ENCODE measurements around the gene CNN2. TPM values are rescaled to one million over a fixed set of nuclear protein-coding genes. Genes with fewer than 3 reads are reported as not detected.

Gene CNN2
- total and polyA plus RNA-seq, 3 experiments from 2014 or later: 78.1 to 792 (median 78.9) TPM

GRCh38 chr19:998064-998463 is 28.3 kb upstream of the CNN2 start:
- Mint-ChIP-seq H3K36me3 (peaks cover 0 to 10% (median 0%) of the 10 kb centered on the region in 3 donors), H3K4me1 (peaks cover 6 to 38% (median 13%) of the 10 kb centered on the region in 3 donors), H3K4me3 (peak overlapping the region in 5 of 7 donors; percentile 7 to 76 (median 31)), H3K27ac (peak overlapping the region in 4 of 8 donors; percentile 79 to 85 (median 80)), H3K9me3 (peaks cover 0 to 6% (median 0%) of the 10 kb centered on the region in 5 donors), H3K27me3 (peaks cover 10 to 28% of the 10 kb centered on the region in 2 donors)
- ChIA-PET POLR2A (interaction anchor here (0.6 to 3.0 kb wide), 2 partner anchors 13 to 149 kb away, joined by 3 to 24 read pairs; partner anchors contain the start of gene WDR18), CTCF (interaction anchor here (2.0 to 2.5 kb wide), 3 partner anchors 13 to 74 kb away, joined by 6 to 15 read pairs (median 6); partner anchors contain the start of gene WDR18)
- Histone ChIP-seq H3K4me1 (ENCODE audit: insufficient read depth, low read length) (peaks cover 32% of the 10 kb centered on the region), H3K36me3 (ENCODE audit: insufficient read depth, low read length) (no peaks in the 10 kb centered on the region), H3K27me3 (ENCODE audit: insufficient read depth, low read length, poor library complexity, severe bottlenecking) (peaks cover 25% of the 10 kb centered on the region), H3K4me3 (ENCODE audit: low read length) (no peak overlapping the region), H3K27ac (ENCODE audit: low read depth, low read length) (no peak overlapping the region), H3K9me3 (ENCODE audit: low read length) (no peaks in the 10 kb centered on the region)
- no peak for DNase-seq

GRCh38 chr19:999379-999719 is 27.1 kb upstream of the CNN2 start:
- peaks cover 6 to 38% (median 13%) of the 10 kb centered on the region in 3 donors for H3K4me1 Mint-ChIP-seq
- Histone ChIP-seq H3K4me1 (ENCODE audit: insufficient read depth, low read length) (peaks cover 32% of the 10 kb centered on the region), H3K36me3 (ENCODE audit: insufficient read depth, low read length) (no peaks in the 10 kb centered on the region), H3K27ac (ENCODE audit: low read depth, low read length) (no peak overlapping the region), H3K4me3 (ENCODE audit: low read length) (no peak overlapping the region), H3K27me3 (ENCODE audit: insufficient read depth, low read length, poor library complexity, severe bottlenecking) (peaks cover 25% of the 10 kb centered on the region), H3K9me3 (ENCODE audit: low read length) (no peaks in the 10 kb centered on the region)
- ChIA-PET POLR2A (interaction anchor here (0.6 kb wide), 1 partner anchor 94 kb away, joined by 3 read pairs; no protein-coding TSS in a partner anchor), CTCF (interaction anchor here (0.9 to 2.5 kb wide), 4 partner anchors 11 to 74 kb away, joined by 3 to 7 read pairs (median 4); partner anchors contain the start of gene RNU6-2)
- peak overlapping the region in 6 of 8 donors; percentile 26 to 89 (median 53) for H3K27ac Mint-ChIP-seq
- no peak for DNase-seq
- H3K9me3 Mint-ChIP-seq: peaks cover 0 to 6% (median 0%) of the 10 kb centered on the region in 5 donors
- H3K4me3 Mint-ChIP-seq: peak overlapping the region in 6 of 7 donors; percentile 18 to 58 (median 39)
- peaks cover 0 to 2% (median 0%) of the 10 kb centered on the region in 3 donors for H3K36me3 Mint-ChIP-seq
- peaks cover 10 to 28% of the 10 kb centered on the region in 2 donors for H3K27me3 Mint-ChIP-seq

GRCh38 chr19:1000095-1000494 is 26.3 kb upstream of the CNN2 start, which contains the start of gene GRIN3B:
TSS of gene GRIN3B (plus strand) at chr19:1000419. CDS start at chr19:1000438, 19 bp downstream.
- Mint-ChIP-seq H3K27me3 (peaks cover 10 to 28% of the 10 kb centered on the region in 2 donors), H3K4me3 (peak within 1 kb of the TSS in 6 of 7 donors; percentile 18 to 59 (median 54)), H3K27ac (peak within 1 kb of the TSS in 6 of 8 donors; percentile 26 to 89 (median 66)), H3K36me3 (peaks cover 0 to 2% (median 0%) of the 10 kb centered on the region in 3 donors), H3K9me3 (peaks cover 0 to 6% (median 0%) of the 10 kb centered on the region in 5 donors), H3K4me1 (peaks cover 6 to 38% (median 13%) of the 10 kb centered on the region in 3 donors)
- ChIA-PET POLR2A (no interaction called here), CTCF (interaction anchor here (1.2 to 2.5 kb wide), 3 partner anchors 21 to 33 kb away, joined by 3 to 7 read pairs (median 5); partner anchors contain the start of gene RNU6-2)
- peak; percentile 42 to 70 (median 47) for DNase-seq
- H3K36me3 ChIP-seq (ENCODE audit: insufficient read depth, low read length): no peaks in the 10 kb centered on the region
- no peak within 1 kb of the TSS for H3K4me3 ChIP-seq (ENCODE audit: low read length)
- H3K27ac ChIP-seq (ENCODE audit: low read depth, low read length): no peak within 1 kb of the TSS
- H3K27me3 ChIP-seq (ENCODE audit: insufficient read depth, low read length, poor library complexity, severe bottlenecking): peaks cover 25% of the 10 kb centered on the region
- no peaks in the 10 kb centered on the region for H3K9me3 ChIP-seq (ENCODE audit: low read length)
- peaks cover 32% of the 10 kb centered on the region for H3K4me1 ChIP-seq (ENCODE audit: insufficient read depth, low read length)

- ChIA-PET CTCF (interaction anchor here (0.8 to 2.5 kb wide), 7 partner anchors 15 to 105 kb away, joined by 3 to 7 read pairs (median 4); partner anchors contain the start of gene RNU6-2), POLR2A (interaction anchor here (1.0 kb wide), 2 partner anchors 26 to 54 kb away, joined by 3 read pairs; no protein-coding TSS in a partner anchor)
- peaks cover 25% of the 10 kb centered on the region for H3K27me3 ChIP-seq (ENCODE audit: insufficient read depth, low read length, poor library complexity, severe bottlenecking)
- peaks cover 0 to 6% (median 0%) of the 10 kb centered on the region in 5 donors for H3K9me3 Mint-ChIP-seq
- H3K4me1 ChIP-seq (ENCODE audit: insufficient read depth, low read length): peaks cover 29% of the 10 kb centered on the region
- peaks cover 0 to 2% (median 0%) of the 10 kb centered on the region in 3 donors for H3K36me3 Mint-ChIP-seq
- H3K27me3 Mint-ChIP-seq: peaks cover 12 to 28% of the 10 kb centered on the region in 2 donors
- H3K27ac Mint-ChIP-seq: peak overlapping the region in 2 of 8 donors; percentile 29 to 74
- no peak for DNase-seq
- no peak overlapping the region for H3K27ac ChIP-seq (ENCODE audit: low read depth, low read length)
- H3K4me1 Mint-ChIP-seq: peaks cover 6 to 33% (median 13%) of the 10 kb centered on the region in 3 donors
- no peaks in the 10 kb centered on the region for H3K9me3 ChIP-seq (ENCODE audit: low read length)
- H3K4me3 Mint-ChIP-seq: peak overlapping the region in 4 of 7 donors; percentile 12 to 59 (median 48)
- no peak overlapping the region for H3K4me3 ChIP-seq (ENCODE audit: low read length)
- H3K36me3 ChIP-seq (ENCODE audit: insufficient read depth, low read length): no peaks in the 10 kb centered on the region
These were observed 25.5 kb upstream of the CNN2 start for GRCh38 chr19:1000591-1001537.

- Mint-ChIP-seq H3K4me1 (peaks cover 1 to 25% (median 9%) of the 10 kb centered on the region in 3 donors), H3K27me3 (peaks cover 10 to 28% of the 10 kb centered on the region in 2 donors), H3K9me3 (peaks cover 0 to 2% (median 0%) of the 10 kb centered on the region in 5 donors), H3K36me3 (no peaks in the 10 kb centered on the region), H3K27ac (peak overlapping the region in 2 of 8 donors; percentile 29 to 74), H3K4me3 (peak overlapping the region in 1 of 7 donors; percentile 59)
- CTCF ChIA-PET: interaction anchor here (0.8 to 1.5 kb wide), 5 partner anchors 14 to 106 kb away, joined by 3 to 5 read pairs (median 4); no protein-coding TSS in a partner anchor
- POLR2A ChIA-PET: interaction anchor here (1.0 kb wide), 2 partner anchors 25 to 54 kb away, joined by 3 read pairs; no protein-coding TSS in a partner anchor
- Histone ChIP-seq H3K9me3 (ENCODE audit: low read length) (no peaks in the 10 kb centered on the region), H3K4me1 (ENCODE audit: insufficient read depth, low read length) (peaks cover 21% of the 10 kb centered on the region), H3K27ac (ENCODE audit: low read depth, low read length) (no peak overlapping the region), H3K36me3 (ENCODE audit: insufficient read depth, low read length) (no peaks in the 10 kb centered on the region), H3K4me3 (ENCODE audit: low read length) (no peak overlapping the region), H3K27me3 (ENCODE audit: insufficient read depth, low read length, poor library complexity, severe bottlenecking) (peaks cover 25% of the 10 kb centered on the region)
- peak; percentile 56 to 77 (median 65) for DNase-seq
These were observed 24.8 kb upstream of the CNN2 start for GRCh38 chr19:1001538-1002166.

- Histone ChIP-seq H3K4me1 (ENCODE audit: insufficient read depth, low read length) (peaks cover 14% of the 10 kb centered on the region), H3K27ac (ENCODE audit: low read depth, low read length) (no peak overlapping the region), H3K36me3 (ENCODE audit: insufficient read depth, low read length) (no peaks in the 10 kb centered on the region), H3K4me3 (ENCODE audit: low read length) (no peak overlapping the region), H3K9me3 (ENCODE audit: low read length) (no peaks in the 10 kb centered on the region), H3K27me3 (ENCODE audit: insufficient read depth, low read length, poor library complexity, severe bottlenecking) (peaks cover 25% of the 10 kb centered on the region)
- no peak overlapping the region for H3K4me3 Mint-ChIP-seq
- H3K4me1 Mint-ChIP-seq: peaks cover 0 to 19% (median 7%) of the 10 kb centered on the region in 3 donors
- ChIA-PET CTCF (interaction anchor here (0.7 kb wide), 1 partner anchor 341 kb away, joined by 4 read pairs; no protein-coding TSS in a partner anchor), POLR2A (interaction anchor here (0.5 to 0.6 kb wide), 2 partner anchors 18 to 111 kb away, joined by 3 read pairs; no protein-coding TSS in a partner anchor)
- peaks cover 0 to 2% (median 0%) of the 10 kb centered on the region in 3 donors for H3K36me3 Mint-ChIP-seq
- no peak for DNase-seq
- H3K27me3 Mint-ChIP-seq: peaks cover 10 to 28% of the 10 kb centered on the region in 2 donors
- no peak overlapping the region for H3K27ac Mint-ChIP-seq
- no peaks in the 10 kb centered on the region for H3K9me3 Mint-ChIP-seq
These were observed 23.8 kb upstream of the CNN2 start for GRCh38 chr19:1002600-1002999.

- Histone ChIP-seq H3K4me1 (ENCODE audit: insufficient read depth, low read length) (peaks cover 11% of the 10 kb centered on the region), H3K27ac (ENCODE audit: low read depth, low read length) (no peak overlapping the region), H3K36me3 (ENCODE audit: insufficient read depth, low read length) (no peaks in the 10 kb centered on the region), H3K4me3 (ENCODE audit: low read length) (no peak overlapping the region), H3K27me3 (ENCODE audit: insufficient read depth, low read length, poor library complexity, severe bottlenecking) (peaks cover 22% of the 10 kb centered on the region), H3K9me3 (ENCODE audit: low read length) (no peaks in the 10 kb centered on the region)
- CTCF ChIA-PET: no interaction called here
- Mint-ChIP-seq H3K4me1 (peaks cover 0 to 12% (median 3%) of the 10 kb centered on the region in 3 donors), H3K9me3 (no peaks in the 10 kb centered on the region), H3K27me3 (peaks cover 10 to 21% of the 10 kb centered on the region in 2 donors), H3K36me3 (peaks cover 0 to 3% (median 0%) of the 10 kb centered on the region in 3 donors), H3K4me3 (no peak overlapping the region), H3K27ac (no peak overlapping the region)
- no peak for DNase-seq
- POLR2A ChIA-PET: interaction anchor here (0.5 to 0.8 kb wide), 3 partner anchors 14 to 19 kb away, joined by 3 to 5 read pairs (median 3); no protein-coding TSS in a partner anchor
These were observed 23.1 kb upstream of the CNN2 start for GRCh38 chr19:1003283-1003682.

Data from CD8-positive, alpha-beta memory T cell (primary cell).